Middle frontal gyrus (tissue), 1 donor: ENCODE data around the gene CRACR2B.

ENCODE experiments used
- DNase-seq: peaks from one replicate; pipeline ENCODE4 v3.0.0-alpha.2; 2015; ENCODE audit warnings: low spot score; ENCODE audit errors: extremely low spot score

The CRACR2B gene

DNA sequence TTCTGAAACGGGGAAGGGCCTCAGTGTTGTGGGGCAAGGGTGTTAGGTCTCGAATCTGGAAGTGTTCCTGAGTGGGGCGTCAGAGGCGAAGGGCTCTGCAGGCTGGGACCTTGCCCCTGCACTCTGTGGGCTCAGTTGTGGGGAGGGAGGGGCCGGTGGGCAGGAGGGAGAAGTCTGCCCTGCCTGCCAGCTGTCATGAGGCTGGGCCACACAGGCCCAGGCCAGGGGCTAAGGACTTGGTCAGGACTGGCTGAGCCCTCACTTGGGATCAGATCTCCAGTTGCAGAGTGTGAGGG is at the start of gene CRACR2B:
Gene CRACR2B, plus strand, starts transcription at position 23 of the 296 bp plus-strand sequence. CDS start 689 bp downstream, outside the sequence.
- no peak for DNase-seq

DNA sequence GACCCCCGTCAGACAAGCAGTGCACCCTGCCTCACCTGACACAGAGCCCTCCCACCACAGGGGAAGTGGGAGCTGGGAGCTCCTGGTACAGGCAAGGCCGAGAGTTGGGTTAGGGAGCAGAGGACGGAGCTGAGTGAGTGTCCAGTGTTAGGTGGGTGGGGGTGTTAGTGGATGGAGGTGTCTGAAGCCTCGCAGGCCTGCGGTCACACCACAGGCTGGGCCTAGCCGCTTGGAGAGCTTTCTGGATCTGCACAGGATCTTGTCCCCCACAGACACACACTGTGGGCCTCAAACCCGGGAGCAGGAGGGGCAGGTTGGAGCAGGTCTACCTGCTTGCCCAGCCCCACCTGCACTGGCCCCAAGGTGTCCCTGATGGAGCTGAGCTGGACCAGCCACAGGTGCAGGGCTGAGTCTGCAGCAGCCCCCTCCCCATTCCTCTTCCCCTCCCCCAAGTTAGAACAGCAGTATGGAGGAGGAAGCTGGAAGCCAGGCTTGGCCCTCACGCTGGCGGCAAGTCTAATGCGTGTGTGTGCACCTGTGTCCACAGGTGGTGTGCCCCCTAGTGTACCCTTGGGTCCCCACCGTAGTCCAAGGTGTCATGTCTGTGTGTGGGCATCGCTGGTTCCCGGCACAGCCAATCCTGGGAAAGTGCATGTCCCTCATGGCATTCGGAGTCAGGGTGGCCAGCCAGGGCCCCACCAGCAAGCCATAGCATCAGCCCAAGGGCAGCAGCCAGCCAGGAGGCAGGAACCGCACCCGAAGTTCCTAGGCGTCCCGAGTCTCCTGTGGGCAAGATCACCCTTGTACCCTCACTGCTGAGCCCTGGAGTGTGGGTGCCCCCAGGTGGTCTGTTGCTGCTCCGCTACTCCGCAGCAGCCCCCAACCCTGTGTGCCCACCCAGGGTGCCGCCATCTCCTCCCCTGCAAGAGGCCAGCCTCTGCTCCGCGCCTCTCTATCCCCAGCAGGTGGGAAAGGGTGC is 48.5 kb upstream of the CRACR2B start:
- DNase-seq: no peak

DNA sequence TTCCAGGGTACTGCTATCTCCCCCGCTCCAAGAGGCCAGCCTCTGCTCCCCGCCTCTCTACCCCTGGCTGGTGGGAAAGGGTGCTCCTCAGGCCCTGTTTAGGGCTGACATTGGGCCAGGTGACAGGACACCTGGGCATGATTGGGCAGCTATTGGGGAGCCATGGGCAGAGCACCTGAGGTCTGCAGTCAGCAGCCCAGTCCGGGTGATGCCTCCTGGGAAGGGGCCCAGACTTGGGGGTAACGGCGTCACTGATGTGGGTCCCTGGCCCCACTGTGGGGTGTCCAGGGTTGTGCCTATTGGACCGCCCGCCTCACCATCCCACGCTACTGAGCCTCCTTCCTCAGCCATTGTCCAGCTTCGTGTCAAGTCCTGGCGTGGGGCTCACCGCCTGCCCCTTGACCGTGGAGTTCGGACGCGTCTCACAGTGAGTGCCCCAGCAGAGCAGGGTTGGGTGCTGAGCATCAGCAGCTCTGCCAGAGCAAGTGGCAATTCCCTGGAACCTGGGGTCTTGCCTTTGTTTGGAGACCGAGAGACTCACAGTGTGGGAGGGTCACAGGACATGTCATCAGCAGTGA is 47.7 kb upstream of the CRACR2B start:
- no peak for DNase-seq

DNA sequence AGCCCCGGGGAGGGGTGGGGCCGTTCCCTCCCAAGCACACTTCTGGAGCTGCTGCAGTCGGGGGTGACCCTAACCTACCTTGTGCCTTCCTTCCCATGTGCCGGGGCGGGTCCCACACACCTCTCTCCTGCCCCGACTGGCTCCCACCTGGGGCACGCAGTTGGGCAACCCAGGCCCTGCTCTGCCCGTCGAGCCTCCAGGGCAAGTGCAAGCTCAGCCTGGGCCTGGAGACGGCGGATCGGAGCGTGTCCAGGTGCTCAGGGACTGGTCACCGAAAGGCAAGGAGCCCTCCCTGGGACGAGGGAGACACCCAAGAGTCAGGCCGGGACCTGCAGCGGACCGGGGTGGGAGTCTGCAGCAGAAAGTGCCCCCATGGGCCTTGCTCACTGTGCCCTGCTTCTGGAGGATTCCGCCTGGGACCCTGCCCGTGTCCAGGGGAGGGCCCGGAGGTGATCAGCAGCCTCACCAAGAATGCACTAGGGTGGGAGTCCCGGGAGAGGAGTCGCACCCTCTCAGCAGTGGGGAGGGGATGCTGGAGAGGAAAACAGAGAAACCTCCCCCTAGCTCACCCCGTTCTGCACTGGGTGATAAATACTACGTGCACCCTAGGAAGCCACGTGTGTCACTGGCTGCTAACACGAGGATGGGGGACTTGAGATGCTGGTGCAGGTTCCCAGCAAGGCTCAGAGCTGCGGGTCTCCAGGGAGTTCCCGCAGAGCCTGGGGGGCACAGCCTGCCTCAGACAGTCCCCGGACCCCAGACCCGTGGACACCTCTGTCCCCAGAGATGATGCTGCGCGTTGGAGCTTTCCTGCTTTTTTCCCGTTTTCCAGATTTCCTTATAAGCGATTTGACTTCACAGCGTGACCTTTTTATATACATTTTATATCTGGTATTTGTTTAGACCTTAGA is 45.2 kb upstream of the CRACR2B start:
- no peak for DNase-seq

DNA sequence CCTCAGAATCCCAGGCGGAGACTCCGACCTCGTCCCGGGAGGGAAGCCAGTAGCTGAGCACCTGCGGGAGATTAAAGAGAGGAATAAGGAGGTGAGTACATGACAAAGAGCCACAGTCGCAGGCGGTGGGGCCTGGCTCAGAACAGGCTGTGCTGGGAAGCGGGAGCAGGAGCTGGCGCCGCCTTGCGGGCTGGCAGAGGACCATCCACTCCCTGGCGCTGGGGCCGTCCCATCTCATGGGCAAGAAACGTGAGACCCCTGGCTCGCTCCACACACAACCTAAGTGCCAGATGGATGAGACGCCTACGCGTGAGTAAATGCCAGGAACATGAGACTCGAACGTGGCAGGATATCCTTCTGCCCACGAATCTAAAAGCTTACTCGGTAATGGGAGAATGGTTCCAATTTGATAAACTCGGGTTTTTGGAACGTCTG is 44.1 kb upstream of the CRACR2B start:
- DNase-seq: peak; percentile 75

DNA sequence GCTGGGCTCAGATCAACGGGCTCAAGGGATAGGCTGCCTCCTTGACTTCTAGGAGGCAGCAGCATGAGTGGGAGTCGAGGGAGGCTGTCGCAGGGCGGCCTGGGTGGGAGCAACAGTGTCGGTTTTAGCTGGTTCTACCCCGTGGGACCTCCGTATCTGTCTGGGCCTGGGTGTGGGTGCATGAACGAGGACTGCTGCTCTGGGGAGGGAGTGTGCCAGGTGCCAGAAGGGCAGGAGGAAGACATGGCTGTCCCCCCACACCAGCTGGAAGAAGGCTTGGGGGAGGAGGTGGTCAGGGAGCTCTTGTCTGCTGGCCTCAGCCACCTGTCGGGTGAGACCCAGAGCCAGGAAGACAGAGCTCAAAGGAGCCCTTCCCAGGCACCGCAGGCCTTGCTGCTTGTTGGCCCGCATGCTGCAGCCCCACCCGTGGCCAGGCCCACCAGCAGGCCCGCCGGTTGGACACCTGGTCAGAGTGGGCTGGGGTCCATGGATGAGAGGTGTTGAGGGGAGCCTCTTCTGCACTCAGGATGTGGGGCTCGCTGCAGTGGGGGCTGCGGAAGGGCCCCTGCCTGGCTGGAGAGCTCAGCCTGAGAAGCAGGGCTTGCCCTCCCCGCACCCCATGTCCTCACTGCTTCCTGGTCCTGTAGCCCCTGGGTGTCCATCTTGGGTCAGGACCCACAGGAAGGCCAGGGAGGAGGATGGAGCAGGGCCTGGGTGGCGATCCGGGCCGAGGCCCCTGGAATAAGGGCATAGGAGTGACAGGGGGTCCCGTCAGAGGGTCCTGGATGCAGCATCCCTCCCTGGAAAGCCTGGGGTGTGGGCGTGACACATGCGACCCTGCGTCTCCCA is 41.3 kb upstream of the CRACR2B start:
- DNase-seq: no peak

DNA sequence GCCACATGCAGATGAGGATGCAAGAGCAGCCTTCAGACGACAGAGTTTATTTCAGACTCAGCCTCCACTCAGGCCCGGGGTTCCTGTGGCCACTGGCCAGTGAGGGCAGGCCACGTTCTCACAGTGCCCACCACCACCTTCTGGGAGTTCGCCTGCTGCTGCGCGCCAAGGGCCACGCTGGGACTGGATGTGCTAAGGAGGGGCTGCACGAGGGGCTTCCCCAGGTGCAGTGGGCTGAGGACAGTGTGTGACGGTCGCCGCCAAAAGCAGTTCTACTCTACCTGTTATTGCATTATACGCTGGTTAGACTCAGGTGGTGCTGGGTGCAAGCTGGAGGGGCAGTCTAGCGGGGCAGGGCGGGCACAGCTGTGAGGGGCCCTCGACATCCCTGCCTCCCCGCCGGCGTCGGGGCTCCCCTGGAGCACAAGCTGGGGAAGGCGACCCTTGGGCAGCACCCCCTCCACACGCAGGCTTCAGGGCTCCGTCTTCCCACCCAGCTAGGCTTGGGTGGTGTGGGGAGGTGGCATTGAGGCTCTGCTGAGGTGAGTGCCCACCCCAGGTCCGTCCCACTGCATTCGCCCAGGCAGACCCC is 40.5 kb upstream of the CRACR2B start:
- DNase-seq: no peak

DNA sequence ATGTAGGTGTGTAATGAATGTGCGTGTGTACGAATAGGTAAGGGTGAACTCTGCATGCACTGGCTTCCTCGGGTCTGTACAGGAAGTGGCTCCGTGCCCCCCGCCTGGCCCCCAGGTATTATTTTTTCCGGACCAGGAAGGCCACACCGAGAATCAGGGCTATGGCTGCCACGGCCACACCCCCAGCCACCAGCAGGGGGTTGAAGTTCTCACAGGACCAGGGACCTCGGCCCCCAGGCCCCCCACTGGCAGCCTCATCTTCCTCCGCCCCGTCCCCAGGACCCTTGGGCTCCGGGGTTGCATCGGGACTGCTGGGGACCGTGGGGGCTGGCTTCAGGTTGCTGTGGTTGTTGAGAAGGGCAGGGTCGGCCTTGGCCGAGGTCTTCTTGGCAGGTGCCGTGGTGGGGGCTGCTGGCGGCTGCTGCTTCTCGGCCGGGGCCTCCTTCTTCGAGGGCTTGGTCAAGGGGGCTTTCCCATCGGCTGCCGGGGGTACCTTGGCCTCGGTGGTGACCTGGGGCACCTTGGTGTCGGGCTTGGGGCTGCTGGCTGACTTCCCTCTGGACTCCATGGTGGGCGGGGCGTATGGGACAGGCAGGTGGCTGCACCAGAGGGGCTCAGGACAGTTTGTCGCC is 39.6 kb upstream of the CRACR2B start:
- no peak for DNase-seq

DNA sequence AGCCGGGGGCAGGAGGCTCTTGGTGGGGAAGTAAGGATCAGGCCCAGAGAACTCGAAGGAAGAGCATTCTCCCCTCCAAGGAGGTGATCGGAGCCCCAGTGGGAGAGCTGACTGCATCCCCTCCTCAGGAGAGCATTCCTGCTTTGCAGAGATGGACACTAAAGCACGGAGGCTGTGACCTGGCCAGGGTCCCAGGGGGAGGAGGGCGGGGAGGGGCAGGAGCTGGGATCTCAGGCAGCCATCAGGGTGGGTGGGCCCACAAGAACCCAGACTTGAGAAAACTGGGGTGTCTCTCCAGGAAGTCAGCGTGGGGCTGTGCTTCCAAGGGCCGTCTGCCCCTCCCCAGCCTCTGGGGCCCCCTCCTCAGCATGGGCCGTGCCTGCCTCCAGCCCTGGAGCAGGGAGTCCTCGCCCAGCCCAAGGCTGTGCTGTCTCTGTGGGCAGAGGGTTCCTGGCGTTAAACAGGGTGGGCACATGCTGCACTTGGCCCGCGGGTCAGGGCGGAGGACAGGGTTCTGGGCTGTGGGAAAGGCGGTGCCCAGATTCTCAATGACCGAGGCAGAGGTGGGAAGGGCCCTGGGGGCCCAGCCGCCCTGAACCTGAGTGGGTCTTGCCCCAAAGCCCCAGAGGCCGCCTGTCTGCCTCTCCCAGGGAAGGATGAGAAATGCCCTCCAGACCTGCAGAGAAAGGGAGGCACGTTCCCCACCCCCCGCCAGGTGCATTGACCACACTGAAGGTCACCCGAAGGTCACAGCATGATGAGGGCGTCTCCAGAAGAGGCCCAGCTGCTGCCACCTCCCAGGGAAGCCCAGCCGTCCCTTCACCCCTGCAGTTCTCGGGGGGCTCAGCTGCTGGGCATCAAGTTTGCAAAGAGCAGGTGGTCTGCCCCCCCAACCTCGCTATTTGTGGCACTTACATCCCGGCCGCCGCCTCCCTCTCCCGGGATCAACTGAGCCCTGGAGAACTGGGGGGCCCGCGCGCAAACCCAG is 38.5 kb upstream of the CRACR2B start:
- no peak for DNase-seq

DNA sequence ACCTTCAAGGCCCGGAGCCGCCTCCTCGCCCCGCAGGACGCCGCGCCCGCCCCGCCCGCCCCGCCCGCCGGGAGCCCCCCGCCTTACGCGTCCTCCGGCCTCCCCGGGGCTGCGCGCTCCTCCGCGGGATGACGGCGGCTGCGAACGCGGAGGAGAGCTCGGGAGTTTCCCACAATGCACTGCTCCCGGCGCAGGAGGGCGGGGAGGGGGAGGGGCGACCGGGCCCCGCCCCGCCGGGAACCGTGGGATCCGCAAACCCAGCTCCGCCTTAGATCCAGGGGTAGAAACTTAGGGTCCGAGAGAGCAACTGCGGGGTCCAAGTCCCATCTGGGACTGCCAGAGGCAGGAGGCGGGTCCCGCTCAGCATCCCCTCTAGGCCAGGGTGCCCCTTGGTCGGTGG is 37.8 kb upstream of the CRACR2B start, which contains the start of gene CEND1:
Gene CEND1, minus strand, starts transcription at position 148 of the 400 bp plus-strand sequence. CDS start 1,514 bp downstream, outside the sequence.
- DNase-seq: peak; percentile 50

DNA sequence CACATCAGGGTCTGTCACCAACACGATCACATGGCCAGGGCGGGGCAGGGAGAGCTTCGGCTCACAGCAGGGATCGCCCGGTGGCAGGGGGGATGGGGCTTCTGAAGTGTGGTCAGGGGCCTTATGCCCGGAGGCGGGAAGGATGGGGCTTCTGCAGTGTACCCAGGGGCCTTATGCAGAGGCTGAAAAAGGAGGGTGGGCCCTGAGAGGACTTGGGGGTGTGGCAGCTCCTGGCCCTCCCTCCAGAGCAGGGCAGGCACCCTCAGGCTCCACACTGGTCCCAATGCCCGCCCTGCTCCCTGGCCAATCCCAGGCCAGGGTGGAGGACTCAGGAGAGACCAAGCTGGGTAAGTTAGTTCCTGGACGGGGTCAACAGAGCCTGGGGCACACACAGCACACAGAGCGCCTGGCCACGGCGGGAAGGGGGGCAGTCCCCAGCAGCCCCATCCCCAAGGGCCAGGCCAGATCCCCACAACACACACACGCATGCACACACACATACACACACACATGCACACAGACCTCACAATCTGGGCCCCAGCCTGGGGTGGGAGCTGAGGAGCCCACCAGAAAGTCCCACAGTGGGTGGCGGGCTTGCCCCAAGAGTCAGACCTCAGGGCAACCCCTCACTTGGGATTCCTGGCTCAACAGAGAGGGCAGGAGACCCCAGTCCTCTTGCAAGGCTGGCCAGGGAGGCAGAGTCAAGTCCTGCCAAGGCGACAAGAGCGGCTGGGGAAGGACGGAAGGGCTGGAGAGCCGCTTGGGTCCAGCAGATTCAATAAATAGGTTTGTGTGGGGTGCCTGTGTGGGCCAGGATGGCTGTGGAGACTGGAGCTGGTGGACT is 36.8 kb upstream of the CRACR2B start:
- DNase-seq: no peak

DNA sequence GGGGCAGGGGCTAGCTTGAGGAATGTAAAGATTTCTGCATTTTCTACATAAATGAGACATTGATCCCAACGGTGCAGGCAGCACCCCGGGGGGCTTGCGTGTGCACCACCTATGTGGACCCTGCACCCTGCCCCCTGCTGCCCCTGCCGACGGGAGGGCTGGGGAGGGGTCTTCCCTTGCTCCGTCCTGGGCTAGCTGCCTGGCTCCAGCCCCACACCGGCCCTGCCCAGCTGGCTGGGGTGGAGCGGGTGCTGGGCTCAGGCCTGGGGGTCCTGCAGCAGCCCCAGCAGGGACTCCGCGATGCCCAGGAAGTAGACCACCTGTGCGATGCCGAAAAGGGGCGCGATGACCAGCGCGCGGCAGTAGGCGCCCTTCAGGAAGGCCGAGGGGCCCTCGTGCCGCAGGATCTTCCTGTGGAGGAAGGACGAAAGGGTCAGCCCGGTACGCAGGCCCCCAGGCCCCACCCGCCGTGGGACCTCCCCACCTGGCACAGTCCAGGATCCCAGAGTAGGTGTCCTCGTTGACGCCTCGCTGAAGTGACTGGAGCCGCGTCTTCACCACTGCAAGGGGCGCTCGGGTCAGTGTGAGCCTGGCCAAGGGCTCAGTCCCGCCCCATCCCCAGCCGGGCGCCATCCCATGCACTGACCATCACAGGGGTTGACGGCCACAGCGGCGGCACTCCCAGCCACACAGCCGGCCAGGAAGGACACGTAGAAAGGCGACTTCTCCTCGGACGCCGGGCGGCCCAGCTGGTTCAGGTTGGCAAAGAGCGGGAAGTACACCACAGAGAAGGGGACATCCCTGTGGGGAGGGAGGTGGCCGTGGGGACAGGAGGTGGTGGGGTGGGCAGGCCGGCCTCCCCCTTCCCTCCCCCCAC is 35.8 kb upstream of the CRACR2B start:
- DNase-seq: no peak

DNA sequence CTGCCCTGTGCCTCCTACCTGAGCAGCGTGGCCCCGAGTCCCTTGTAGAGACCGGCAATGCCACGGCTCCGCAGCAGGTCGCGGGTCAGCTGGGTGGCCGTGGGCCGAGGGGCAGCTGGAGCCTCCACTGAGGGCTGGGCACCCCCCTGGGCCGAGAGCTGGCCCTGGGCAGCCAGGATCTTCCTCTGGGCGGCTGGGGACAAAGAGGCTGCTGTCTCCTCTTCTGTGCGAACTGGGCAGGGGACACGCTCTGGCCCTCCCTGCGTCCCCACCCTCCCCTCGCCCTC is 35.2 kb upstream of the CRACR2B start:
- no peak for DNase-seq

DNA sequence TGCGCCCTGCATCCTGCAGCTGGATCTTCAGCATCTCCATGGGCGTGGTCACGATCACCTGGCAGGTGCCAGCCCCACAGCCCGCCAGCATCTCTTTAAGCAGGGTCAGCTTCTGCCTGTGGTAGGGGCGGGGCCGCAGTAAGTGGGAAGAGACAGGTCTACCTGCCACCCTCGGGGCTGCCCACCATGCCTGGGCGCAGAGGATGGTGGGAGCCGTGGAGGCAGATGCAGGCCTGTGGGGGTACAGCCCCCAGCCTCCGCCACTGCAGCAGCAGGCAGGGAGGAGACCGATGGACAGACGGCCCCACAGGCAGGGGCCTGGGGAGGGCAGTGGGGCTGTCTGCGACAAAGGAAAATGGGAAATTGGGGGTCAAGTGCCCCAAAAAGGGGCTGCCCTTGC is 34.8 kb upstream of the CRACR2B start:
- no peak for DNase-seq

DNA sequence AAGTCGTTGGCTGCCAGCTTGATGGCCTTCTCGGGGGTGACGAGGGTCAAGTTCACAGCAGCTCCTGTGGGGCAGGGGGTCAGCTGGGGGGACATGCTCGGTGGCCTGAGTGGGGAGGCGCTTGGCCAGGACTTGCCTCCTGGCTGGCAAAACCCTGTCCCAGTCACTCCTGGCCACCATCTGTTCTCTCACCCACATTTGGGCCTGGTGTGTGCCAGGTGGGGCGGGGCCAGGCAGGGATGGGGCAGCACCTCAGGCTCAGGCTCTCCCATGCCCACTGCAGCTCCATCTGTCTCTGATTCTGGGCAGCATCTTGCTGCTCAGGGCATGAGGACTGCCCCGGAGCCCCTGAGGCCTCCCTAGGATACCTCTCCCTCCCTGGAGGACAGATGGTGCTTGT is 34.2 kb upstream of the CRACR2B start:
- no peak for DNase-seq

DNA sequence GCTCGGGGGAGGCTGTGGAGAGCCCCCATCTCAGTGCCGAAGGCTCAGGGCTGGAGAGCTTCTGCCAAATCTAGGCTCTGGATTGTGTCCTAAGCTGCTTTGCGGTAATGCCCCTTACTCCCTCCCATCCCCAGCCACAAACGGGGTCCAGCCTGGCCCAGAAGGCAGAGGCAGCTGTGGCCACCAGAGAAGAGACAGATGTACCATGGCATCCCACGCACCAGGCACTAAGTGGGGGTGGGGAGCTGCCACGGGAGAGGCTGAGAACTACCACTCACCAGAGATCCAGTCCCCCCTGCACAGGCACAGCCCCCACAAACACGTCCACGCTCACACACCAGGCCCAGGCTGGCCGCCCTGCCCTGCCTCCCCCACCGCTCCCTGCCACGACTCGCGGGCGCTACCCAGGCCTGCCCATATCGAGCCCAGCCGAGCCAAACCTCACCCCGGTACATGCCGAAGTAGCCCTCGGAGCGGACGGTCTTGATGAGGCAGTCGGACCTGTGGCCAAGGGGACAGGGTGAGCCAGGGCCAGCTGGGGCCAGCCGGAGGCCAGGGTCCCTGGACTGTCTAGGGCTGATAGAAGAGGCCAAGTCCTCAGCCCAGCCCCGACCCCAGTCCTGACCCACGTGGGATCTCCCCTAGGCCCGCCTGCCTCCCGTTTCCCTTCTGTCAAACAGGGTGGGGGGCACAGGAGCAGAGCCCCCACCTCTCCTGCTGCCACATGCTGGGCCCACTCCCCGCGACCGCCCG is 33.5 kb upstream of the CRACR2B start:
- DNase-seq: no peak
